Neuronal stem cell (in vitro differentiated cells): ENCODE results near the gene KCNK5.

Experiments
- DNase-seq: peaks from one replicate; pipeline ENCODE4 v3.0.0-alpha.2; 2013; ENCODE audit warnings: low spot score
- H2AFZ ChIP-seq: one replicate; pipeline ENCODE4 v1.6.1; 2013; ENCODE audit warnings: mild to moderate bottlenecking, low read length, inconsistent platforms
- H2AK5ac ChIP-seq: 2 replicates; pipeline ENCODE4 v1.6.1; 2013; ENCODE audit warnings: low read depth, mild to moderate bottlenecking, inconsistent platforms, low read length, moderate library complexity, mixed read lengths
- H2BK120ac ChIP-seq: 2 replicates; pipeline ENCODE4 v1.6.1; 2013; ENCODE audit warnings: low read depth, mild to moderate bottlenecking, inconsistent platforms, low read length, moderate library complexity, mixed read lengths
- H2BK12ac ChIP-seq: one replicate; pipeline ENCODE4 v1.6.1; 2013; ENCODE audit warnings: low read length, inconsistent platforms
- H2BK15ac ChIP-seq: 2 replicates; pipeline ENCODE4 v1.6.1; 2013; ENCODE audit warnings: mild to moderate bottlenecking, low read length, inconsistent platforms, mixed read lengths
- H2BK5ac ChIP-seq: one replicate; pipeline ENCODE4 v1.6.1; 2013; ENCODE audit warnings: inconsistent platforms, mild to moderate bottlenecking, low read length, moderate library complexity
- H3K14ac ChIP-seq: one replicate; pipeline ENCODE4 v1.6.1; 2013; ENCODE audit warnings: low read length, inconsistent platforms
- H3K18ac ChIP-seq: 2 replicates; pipeline ENCODE4 v1.6.1; 2013; ENCODE audit warnings: low read length, inconsistent platforms
- H3K23ac ChIP-seq: 2 replicates; pipeline ENCODE4 v1.6.1; 2013; ENCODE audit warnings: low read depth, mild to moderate bottlenecking, mixed read lengths, low read length, inconsistent platforms; ENCODE audit not compliant: poor library complexity
- H3K27ac ChIP-seq: replicated peaks from 3 replicates; pipeline ENCODE4 v1.5.1; 2013; ENCODE audit warnings: low read length, inconsistent platforms
- H3K27me3 ChIP-seq, 3 experiments: 2 replicates each; pipeline ENCODE4 v1.6.1; 2013; ENCODE audit warnings: low read length in 3 of 3, mild to moderate bottlenecking in 2 of 3, inconsistent platforms in 1 of 3, low read depth in 1 of 3, mixed read lengths in 1 of 3, moderate library complexity in 1 of 3; ENCODE audit not compliant: control insufficient read depth in 3 of 3, insufficient read depth in 3 of 3
- H3K36me3 ChIP-seq, 2 donors: replicated peaks in 1 of 2; 2 replicates each; pipeline ENCODE4 v1.6.1; 2013; ENCODE audit warnings: low read length in 2 of 2; ENCODE audit not compliant: control insufficient read depth in 2 of 2, insufficient read depth in 2 of 2
- H3K4ac ChIP-seq: 2 replicates; pipeline ENCODE4 v1.6.1; 2013; ENCODE audit warnings: inconsistent platforms, mild to moderate bottlenecking, low read length, moderate library complexity
- H3K4me1 ChIP-seq, 2 donors: 1 replicate in 1 of 2; 2 replicates in 1 of 2; pipeline ENCODE4 v1.6.1; 2013; ENCODE audit warnings: low read length in 2 of 2, low read depth in 1 of 2; ENCODE audit not compliant: control insufficient read depth in 2 of 2, insufficient read depth in 1 of 2
- H3K4me2 ChIP-seq: one replicate; pipeline ENCODE4 v1.6.1; 2013; ENCODE audit warnings: mild to moderate bottlenecking, low read length, inconsistent platforms; ENCODE audit not compliant: insufficient read depth, poor library complexity, severe bottlenecking
- H3K4me3 ChIP-seq, 2 donors: 2 replicates each; pipeline ENCODE4 v1.5.1; 2013; ENCODE audit warnings: low read length in 2 of 2, mild to moderate bottlenecking in 2 of 2, inconsistent platforms in 1 of 2, moderate library complexity in 1 of 2
- H3K79me1 ChIP-seq: one replicate; pipeline ENCODE4 v1.6.1; 2013; ENCODE audit warnings: low read depth, mild to moderate bottlenecking, inconsistent platforms, low read length, moderate library complexity
- H3K9ac ChIP-seq: one replicate; pipeline ENCODE4 v1.6.1; 2013; ENCODE audit warnings: mild to moderate bottlenecking, low read depth, low read length, inconsistent platforms; ENCODE audit not compliant: poor library complexity
- H3K9me3 ChIP-seq, 2 donors: replicated peaks in 1 of 2; 2 replicates each; pipeline versions ENCODE3 to v1.6.1; 2013; ENCODE audit warnings: low read length in 2 of 2, mild to moderate bottlenecking in 2 of 2, inconsistent platforms in 1 of 2, low read depth in 1 of 2, mixed read lengths in 1 of 2, moderate library complexity in 1 of 2; ENCODE audit not compliant: control insufficient read depth in 2 of 2, insufficient read depth in 1 of 2
- H4K8ac ChIP-seq: one replicate; pipeline ENCODE4 v1.6.1; 2013; ENCODE audit warnings: low read depth, mild to moderate bottlenecking, inconsistent platforms, low read length, moderate library complexity
- H4K91ac ChIP-seq: one replicate; pipeline ENCODE4 v1.6.1; 2013; ENCODE audit warnings: low read length, low read depth, mild to moderate bottlenecking, inconsistent platforms; ENCODE audit not compliant: poor library complexity
- WGBS, 2 donors: extraction: QIAGEN DNeasy Blood & Tissue Kit; methylation state at CpG; one replicate each; pipeline ENCODE4 v1.1.7; 2013; ENCODE audit warnings: missing lambda C conversion rate in 2 of 2, mixed read lengths in 1 of 2; ENCODE audit not compliant: insufficient read length in 2 of 2, insufficient replicate concordance in 1 of 2; ENCODE audit errors: extremely low coverage in 2 of 2; 5-methylcytosine and 5-hydroxymethylcytosine counted together

Gene KCNK5

GRCh38 chr6:39170389-39170788 is 58.9 kb downstream of the KCNK5 start:
- H2BK15ac ChIP-seq = no peak overlapping the region
- H3K27me3 ChIP-seq = peaks cover 0 to 6% (median 0%) of the 10 kb centered on the region in 3 experiments
- no peak overlapping the region for H3K9ac ChIP-seq
- peaks cover 0 to 1% of the 10 kb centered on the region in 2 donors for H3K36me3 ChIP-seq
- no peak overlapping the region for H4K91ac ChIP-seq
- no peak overlapping the region for H2BK120ac ChIP-seq
- no peaks in the 10 kb centered on the region for H3K79me1 ChIP-seq
- H3K4me2 ChIP-seq = no peak overlapping the region
- H3K4ac ChIP-seq = no peak overlapping the region
- DNase-seq = no peak
- H2AK5ac ChIP-seq = no peak overlapping the region
- H3K18ac ChIP-seq = no peak overlapping the region
- H3K23ac ChIP-seq = no peak overlapping the region
- H3K4me3 ChIP-seq = no peak overlapping the region
- H3K14ac ChIP-seq = no peak overlapping the region
- no peak overlapping the region for H2AFZ ChIP-seq
- no peak overlapping the region for H2BK5ac ChIP-seq
- H3K9me3 ChIP-seq = peaks cover 4 to 10% of the 10 kb centered on the region in 2 donors
- H4K8ac ChIP-seq = no peak overlapping the region
- H3K27ac ChIP-seq = no peak overlapping the region
- H2BK12ac ChIP-seq = no peak overlapping the region
- H3K4me1 ChIP-seq = no peaks in the 10 kb centered on the region

- Histone ChIP-seq H3K9me3 (peaks cover 4 to 10% of the 10 kb centered on the region in 2 donors), H2BK12ac (no peak overlapping the region), H3K18ac (peak overlapping the region; percentile 45), H2BK120ac (no peak overlapping the region), H3K4me1 (no peaks in the 10 kb centered on the region), H2BK15ac (no peak overlapping the region), H3K4ac (no peak overlapping the region), H2AFZ (no peak overlapping the region), H3K23ac (no peak overlapping the region), H3K36me3 (peaks cover 0 to 1% of the 10 kb centered on the region in 2 donors), H3K4me3 (no peak overlapping the region), H4K8ac (no peak overlapping the region), H2AK5ac (no peak overlapping the region), H3K14ac (no peak overlapping the region), H2BK5ac (no peak overlapping the region), H4K91ac (no peak overlapping the region), H3K9ac (no peak overlapping the region), H3K79me1 (no peaks in the 10 kb centered on the region), H3K27me3 (peaks cover 0 to 6% (median 0%) of the 10 kb centered on the region in 3 experiments), H3K27ac (no peak overlapping the region), H3K4me2 (no peak overlapping the region)
- no peak for DNase-seq
- no CpG with 5 or more reads among the region's 14 CpGs for WGBS, 2 donors
These were observed 59.6 kb downstream of the KCNK5 start for GRCh38 chr6:39169448-39170344.

- Histone ChIP-seq H2BK120ac (no peak overlapping the region), H3K4me2 (no peak overlapping the region), H3K18ac (no peak overlapping the region), H3K27me3 (peaks cover 0 to 6% (median 0%) of the 10 kb centered on the region in 3 experiments), H2AFZ (no peak overlapping the region), H2AK5ac (no peak overlapping the region), H3K9me3 (peaks cover 4 to 10% of the 10 kb centered on the region in 2 donors), H3K23ac (no peak overlapping the region), H3K36me3 (peaks cover 0 to 1% of the 10 kb centered on the region in 2 donors), H4K91ac (no peak overlapping the region), H3K9ac (no peak overlapping the region), H3K14ac (no peak overlapping the region), H3K4me3 (no peak overlapping the region), H3K79me1 (no peaks in the 10 kb centered on the region), H2BK12ac (no peak overlapping the region), H3K4ac (no peak overlapping the region), H4K8ac (no peak overlapping the region), H2BK15ac (no peak overlapping the region), H2BK5ac (no peak overlapping the region), H3K4me1 (no peaks in the 10 kb centered on the region), H3K27ac (no peak overlapping the region)
- WGBS, 2 donors = no CpG with 5 or more reads among the region's 10 CpGs
- no peak for DNase-seq
These were observed 61.2 kb downstream of the KCNK5 start for GRCh38 chr6:39167866-39168625.

GRCh38 chr6:39167321-39167720 is 62.0 kb downstream of the KCNK5 start:
- no peak overlapping the region for H2BK120ac ChIP-seq
- H3K27ac ChIP-seq = no peak overlapping the region
- no peak overlapping the region for H4K91ac ChIP-seq
- H2AK5ac ChIP-seq = no peak overlapping the region
- peak overlapping the region; percentile 9 for H3K14ac ChIP-seq
- no peaks in the 10 kb centered on the region for H3K4me1 ChIP-seq
- no peak overlapping the region for H2BK15ac ChIP-seq
- no peak overlapping the region for H3K18ac ChIP-seq
- no peak for DNase-seq
- H3K9ac ChIP-seq = no peak overlapping the region
- no peaks in the 10 kb centered on the region for H3K79me1 ChIP-seq
- no peak overlapping the region for H3K23ac ChIP-seq
- H3K36me3 ChIP-seq = peaks cover 0 to 1% of the 10 kb centered on the region in 2 donors
- no peak overlapping the region for H2AFZ ChIP-seq
- no peak overlapping the region for H3K4ac ChIP-seq
- no peak overlapping the region for H3K4me2 ChIP-seq
- H2BK12ac ChIP-seq = no peak overlapping the region
- H3K9me3 ChIP-seq = peaks cover 4 to 10% of the 10 kb centered on the region in 2 donors
- no peak overlapping the region for H3K4me3 ChIP-seq
- peaks cover 0 to 6% (median 0%) of the 10 kb centered on the region in 3 experiments for H3K27me3 ChIP-seq
- no peak overlapping the region for H2BK5ac ChIP-seq
- no peak overlapping the region for H4K8ac ChIP-seq
- WGBS, 2 donors = no CpG with 5 or more reads among the region's 5 CpGs
